ENCODE data around the gene PHGDH.
"Not testable (repeated sequence)": the region's sequence is repeated elsewhere in the genome, so short reads cannot be mapped to it uniquely, and the experiment has no call there.

The PHGDH gene

GRCh38 chr1:119711804-119712341 lies at the start of gene PHGDH:
Gene PHGDH (plus strand): TSS chr1:119711934. CDS start chr1:119712023, 89 bp downstream.
- peak; percentile 63 for DNase-seq

GRCh38 chr1:119662034-119662437 lies 49.7 kb upstream of the PHGDH start:
- DNase-seq, result no peak

- DNase-seq, result no peak
These were observed 47.7 kb upstream of the PHGDH start for GRCh38 chr1:119664067-119664466.

GRCh38 chr1:119667173-119667572 lies 44.6 kb upstream of the PHGDH start:
- no peak for DNase-seq

- no peak for DNase-seq
These were observed 40.8 kb upstream of the PHGDH start for GRCh38 chr1:119670898-119671297.

GRCh38 chr1:119673171-119673940 lies 38.4 kb upstream of the PHGDH start:
- no peak for DNase-seq

GRCh38 chr1:119674111-119674526 lies 37.6 kb upstream of the PHGDH start:
- peak; percentile 18 for DNase-seq

- peak; percentile 53 for DNase-seq
These were observed 36.9 kb upstream of the PHGDH start for GRCh38 chr1:119674835-119675289.

- DNase-seq, result peak; percentile 77
These were observed 36.1 kb upstream of the PHGDH start for GRCh38 chr1:119675349-119676345.

- no peak for DNase-seq
These were observed 35.0 kb upstream of the PHGDH start for GRCh38 chr1:119676571-119677206.

- DNase-seq, result no peak
These were observed 32.5 kb upstream of the PHGDH start for GRCh38 chr1:119679223-119679622.

- DNase-seq, result no peak
These were observed 31.5 kb upstream of the PHGDH start for GRCh38 chr1:119680193-119680592.

- DNase-seq, result no peak
These were observed 31.0 kb upstream of the PHGDH start for GRCh38 chr1:119680723-119681122.

GRCh38 chr1:119681560-119681959 lies 30.2 kb upstream of the PHGDH start:
- DNase-seq, result no peak

GRCh38 chr1:119682141-119682540 lies 29.6 kb upstream of the PHGDH start:
- no peak for DNase-seq

- DNase-seq, result no peak
These were observed 27.8 kb upstream of the PHGDH start for GRCh38 chr1:119683893-119684292.

- DNase-seq, result no peak
These were observed 25.1 kb upstream of the PHGDH start for GRCh38 chr1:119686661-119687060.

GRCh38 chr1:119687434-119688079 lies 24.2 kb upstream of the PHGDH start:
- DNase-seq, result no peak

- no peak for DNase-seq
These were observed 22.9 kb upstream of the PHGDH start for GRCh38 chr1:119688810-119689209.

GRCh38 chr1:119689511-119689910 lies 22.2 kb upstream of the PHGDH start:
- DNase-seq, result no peak

- not testable (repeated sequence) for DNase-seq
These were observed 14.9 kb upstream of the PHGDH start for GRCh38 chr1:119696863-119697262.

- no peak for DNase-seq
These were observed 14.1 kb upstream of the PHGDH start for GRCh38 chr1:119697598-119697997.
